ENCODE measurements around the gene REST.
"Not testable (repeated sequence)": the region's sequence is repeated elsewhere in the genome, so short reads cannot be mapped to it uniquely, and the experiment has no call there.

REST gene

GRCh38 chr4:56909086-56909894 is 1.6 kb downstream of the REST start:
- Histone ChIP-seq H3K27ac (ENCODE audit: poor library complexity, severe bottlenecking) (peak overlapping the region; percentile 83), H3K27me3 (ENCODE audit: insufficient read depth, poor library complexity, severe bottlenecking) (no peaks in the 10 kb centered on the region), H3K36me3 (ENCODE audit: low read depth) (peaks cover 23% of the 10 kb centered on the region), H3K4me3 (ENCODE audit: severe bottlenecking) (peak overlapping the region; percentile 99), H3K9me3 (ENCODE audit: severe bottlenecking) (no peaks in the 10 kb centered on the region), H3K4me1 (ENCODE audit: insufficient read depth, poor library complexity, severe bottlenecking) (peaks cover 3% of the 10 kb centered on the region)
- DNase-seq (ENCODE audit: low spot score) = peak; percentile 62
- TF ChIP-seq CTCF (IDR thresholded peaks at IDR 0.05; ENCODE audit: poor library complexity, severe bottlenecking) = peak; percentile 25
- ATAC-seq (ENCODE audit: low read depth) = peak; percentile 41

DNA sequence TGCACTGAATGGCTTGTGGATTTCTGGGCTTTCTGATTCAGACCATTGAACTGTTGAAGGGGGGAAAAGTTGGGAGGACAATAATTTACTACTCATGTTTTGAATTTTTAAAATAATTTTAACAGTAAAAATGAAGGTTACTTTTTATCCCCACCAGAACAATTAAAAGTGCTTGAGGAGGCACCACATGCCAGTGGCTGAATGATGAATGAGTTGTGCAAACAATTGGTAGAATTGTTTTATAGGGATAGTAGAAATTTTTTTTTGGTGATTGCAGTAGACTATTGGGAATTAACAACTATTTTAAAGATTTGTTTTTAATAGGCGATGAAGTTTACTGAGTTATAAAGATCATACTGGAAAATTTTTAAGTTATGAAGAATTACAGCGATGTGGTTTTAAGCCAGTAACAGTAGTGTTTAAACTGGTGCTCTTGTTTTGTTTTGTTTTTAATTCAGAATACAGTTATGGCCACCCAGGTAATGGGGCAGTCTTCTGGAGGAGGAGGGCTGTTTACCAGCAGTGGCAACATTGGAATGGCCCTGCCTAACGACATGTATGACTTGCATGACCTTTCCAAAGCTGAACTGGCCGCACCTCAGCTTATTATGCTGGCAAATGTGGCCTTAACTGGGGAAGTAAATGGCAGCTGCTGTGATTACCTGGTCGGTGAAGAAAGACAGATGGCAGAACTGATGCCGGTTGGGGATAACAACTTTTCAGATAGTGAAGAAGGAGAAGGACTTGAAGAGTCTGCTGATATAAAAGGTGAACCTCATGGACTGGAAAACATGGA is 2.7 kb downstream of the REST start:
- H3K9me3 ChIP-seq (ENCODE audit: severe bottlenecking) = no peaks in the 10 kb centered on the region
- no peak for DNase-seq (ENCODE audit: low spot score)
- peak overlapping the region; percentile 83 for H3K27ac ChIP-seq (ENCODE audit: poor library complexity, severe bottlenecking)
- no peak for TF ChIP-seq CTCF (IDR thresholded peaks at IDR 0.05; ENCODE audit: poor library complexity, severe bottlenecking)
- no peaks in the 10 kb centered on the region for H3K27me3 ChIP-seq (ENCODE audit: insufficient read depth, poor library complexity, severe bottlenecking)
- H3K36me3 ChIP-seq (ENCODE audit: low read depth) = peaks cover 27% of the 10 kb centered on the region
- ATAC-seq (ENCODE audit: low read depth) = no peak
- peaks cover 3% of the 10 kb centered on the region for H3K4me1 ChIP-seq (ENCODE audit: insufficient read depth, poor library complexity, severe bottlenecking)
- peak overlapping the region; percentile 99 for H3K4me3 ChIP-seq (ENCODE audit: severe bottlenecking)

- H3K27me3 ChIP-seq (ENCODE audit: insufficient read depth, poor library complexity, severe bottlenecking) = no peaks in the 10 kb centered on the region
- H3K4me1 ChIP-seq (ENCODE audit: insufficient read depth, poor library complexity, severe bottlenecking) = peaks cover 3% of the 10 kb centered on the region
- ATAC-seq (ENCODE audit: low read depth) (no peak), DNase-seq (ENCODE audit: low spot score) (no peak)
- TF ChIP-seq CTCF (IDR thresholded peaks at IDR 0.05; ENCODE audit: poor library complexity, severe bottlenecking) = no peak
- H3K36me3 ChIP-seq (ENCODE audit: low read depth) = peaks cover 42% of the 10 kb centered on the region
- H3K27ac ChIP-seq (ENCODE audit: poor library complexity, severe bottlenecking) = no peak overlapping the region
- H3K9me3 ChIP-seq (ENCODE audit: severe bottlenecking) = no peaks in the 10 kb centered on the region
- no peak overlapping the region for H3K4me3 ChIP-seq (ENCODE audit: severe bottlenecking)
These were observed 6.6 kb downstream of the REST start for GRCh38 chr4:56914336-56914735.

DNA sequence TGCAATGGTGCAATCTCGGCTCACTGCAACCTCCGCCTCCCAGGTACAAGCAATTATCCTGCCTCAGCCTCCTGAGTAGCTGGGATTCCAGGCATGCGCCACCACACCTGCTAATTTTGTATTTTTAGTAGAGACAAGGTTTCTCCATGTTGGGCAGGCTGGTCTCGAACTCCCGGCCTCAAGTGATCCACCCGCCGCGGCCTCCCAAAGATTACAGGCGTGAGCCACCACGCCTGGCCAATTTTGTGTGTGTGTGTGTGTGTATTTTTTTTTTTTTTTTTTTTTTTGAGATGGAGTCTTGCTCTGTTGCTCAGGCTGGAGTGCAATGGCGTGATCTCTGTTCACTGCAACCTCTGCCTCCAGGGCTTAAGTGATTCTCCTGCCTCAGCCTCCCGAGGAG is 7.3 kb downstream of the REST start:
- H3K36me3 ChIP-seq (ENCODE audit: low read depth) = peaks cover 48% of the 10 kb centered on the region
- not testable (repeated sequence) for H3K27ac ChIP-seq (ENCODE audit: poor library complexity, severe bottlenecking)

GRCh38 chr4:56927196-56927595 is 19.5 kb downstream of the REST start:
- Histone ChIP-seq H3K36me3 (ENCODE audit: low read depth) (peaks cover 70% of the 10 kb centered on the region), H3K4me1 (ENCODE audit: insufficient read depth, poor library complexity, severe bottlenecking) (peaks cover under 1% of the 10 kb centered on the region), H3K4me3 (ENCODE audit: severe bottlenecking) (no peak overlapping the region), H3K27me3 (ENCODE audit: insufficient read depth, poor library complexity, severe bottlenecking) (no peaks in the 10 kb centered on the region), H3K9me3 (ENCODE audit: severe bottlenecking) (no peaks in the 10 kb centered on the region), H3K27ac (ENCODE audit: poor library complexity, severe bottlenecking) (no peak overlapping the region)
- no peak for TF ChIP-seq CTCF (IDR thresholded peaks at IDR 0.05; ENCODE audit: poor library complexity, severe bottlenecking)
- no peak for ATAC-seq (ENCODE audit: low read depth)
- no peak for DNase-seq (ENCODE audit: low spot score)

More for the DNA sequence above, 7.3 kb downstream of the REST start:
- not testable (repeated sequence) for H3K9me3 ChIP-seq (ENCODE audit: severe bottlenecking); H3K27me3 ChIP-seq (ENCODE audit: insufficient read depth, poor library complexity, severe bottlenecking); DNase-seq (ENCODE audit: low spot score); ATAC-seq (ENCODE audit: low read depth); H3K4me3 ChIP-seq (ENCODE audit: severe bottlenecking); H3K4me1 ChIP-seq (ENCODE audit: insufficient read depth, poor library complexity, severe bottlenecking)
